NCI-H146 treated with DMSO at 0.1 percent for 48 hours (cell line): ENCODE data around the gene ACOT4.
"Not testable (repeated sequence)": the region's sequence is repeated elsewhere in the genome, so short reads cannot be mapped to it uniquely, and the experiment has no call there.

Experiments used
- DNase-seq: peaks from one replicate; lab custom pipeline; 2025; ENCODE audit not compliant: unreplicated experiment; lab: John Stamatoyannopoulos, UW

Gene ACOT4

GRCh38 chr14:73576391-73576790, 15.3 kb upstream of the ACOT4 start:
- no peak for DNase-seq

DNA sequence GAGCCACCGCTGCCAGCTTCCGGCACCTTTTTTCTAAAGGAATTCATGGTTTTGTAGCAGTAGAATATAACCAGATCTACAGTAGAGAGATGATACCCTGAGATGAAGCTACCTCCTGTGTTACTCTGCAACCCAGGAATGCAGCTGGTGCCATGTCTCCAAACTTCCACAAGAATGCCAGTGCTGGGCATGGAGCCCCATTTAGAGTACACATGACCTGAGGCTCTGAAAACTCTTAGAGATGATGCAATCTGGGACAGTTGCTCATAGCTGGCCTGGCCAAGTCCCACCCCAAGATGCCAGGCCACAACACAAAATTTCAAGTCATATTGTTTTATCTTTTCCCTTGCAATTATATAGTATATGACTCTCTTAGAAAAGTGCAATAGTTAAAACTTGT, 14.5 kb upstream of the ACOT4 start:
- DNase-seq, result not testable (repeated sequence)

DNA sequence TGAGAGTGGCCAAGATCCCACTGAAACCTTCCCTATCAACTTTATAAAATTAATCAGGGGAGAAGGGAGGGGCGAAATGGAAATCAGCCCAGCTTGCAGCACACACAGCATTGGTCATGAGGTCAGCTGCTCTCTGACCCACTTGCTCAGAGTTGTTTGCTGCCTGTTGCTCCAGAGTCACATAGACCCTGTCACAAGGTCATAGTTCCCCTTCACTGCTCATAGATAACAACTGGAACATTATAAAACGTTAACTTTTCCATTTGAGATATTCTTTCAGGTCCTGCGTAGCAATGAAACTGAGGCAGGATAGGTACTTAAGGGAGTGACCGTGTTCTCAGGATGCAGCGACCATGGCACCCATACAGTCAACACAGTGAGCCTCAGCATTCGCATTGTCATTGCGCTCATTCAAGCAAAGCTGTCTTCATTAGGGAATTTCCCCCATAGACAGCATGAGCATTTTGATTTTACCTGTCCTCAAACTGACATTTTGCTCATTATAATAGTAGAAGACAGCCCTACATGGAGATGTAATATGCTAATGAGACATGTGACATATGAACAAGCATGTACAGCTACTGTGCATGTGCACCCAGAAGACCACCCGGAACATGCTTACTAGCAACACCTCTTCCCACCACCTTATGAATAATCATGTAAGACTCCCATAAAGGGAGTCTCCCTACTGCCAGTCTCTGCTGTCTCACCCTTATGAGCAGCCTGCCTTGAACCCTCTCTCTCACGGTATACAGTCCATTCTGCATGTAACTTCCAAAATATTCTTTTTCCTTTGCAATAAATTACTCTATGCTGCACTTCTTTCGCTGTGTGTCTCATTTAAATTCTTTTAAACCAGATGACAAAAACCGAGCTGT, 9.3 kb upstream of the ACOT4 start:
- DNase-seq, result not testable (repeated sequence)

DNA sequence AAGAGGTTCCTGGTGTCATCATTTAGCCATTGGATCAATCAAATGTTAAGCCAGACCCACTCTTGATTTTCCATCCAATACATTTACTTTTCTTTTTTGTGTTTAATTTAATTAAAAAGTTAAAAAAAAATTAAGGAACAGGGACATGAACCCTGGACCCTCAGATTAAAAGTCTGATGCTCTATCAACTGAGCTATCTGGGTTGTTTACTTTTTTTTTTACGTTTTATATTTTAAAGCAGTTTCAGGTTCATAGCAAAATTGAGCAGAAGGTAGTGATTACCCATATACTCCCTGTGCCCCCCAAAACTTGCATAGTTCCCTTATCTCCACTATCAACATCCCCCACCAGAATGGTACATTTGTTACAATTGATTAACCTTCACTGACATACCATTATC, 3.0 kb upstream of the ACOT4 start:
- no peak for DNase-seq

- DNase-seq, result no peak
Measured at GRCh38 chr14:73589116-73589515, 2.6 kb upstream of the ACOT4 start.

DNA sequence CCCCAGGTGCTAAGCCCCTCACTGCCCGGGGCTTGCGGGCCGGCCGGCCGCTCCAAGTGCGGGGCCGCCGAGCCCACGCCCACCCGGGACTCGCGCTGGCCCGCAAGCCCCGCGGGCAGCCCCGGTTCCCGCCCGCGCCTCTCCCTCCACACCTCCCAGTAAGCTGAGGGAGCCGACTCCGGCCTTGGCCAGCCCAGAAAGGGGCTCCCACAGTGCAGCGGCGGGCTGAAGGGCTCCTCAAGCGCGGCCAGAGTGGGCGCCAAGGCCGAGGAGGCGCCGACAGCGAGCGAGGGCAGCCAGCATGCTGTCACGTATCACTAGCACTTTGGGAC, 1.0 kb upstream of the ACOT4 start:
- DNase-seq, result not testable (repeated sequence)

- no peak for DNase-seq
Measured at GRCh38 chr14:73594491-73594890, 2.8 kb downstream of the ACOT4 start.

DNA sequence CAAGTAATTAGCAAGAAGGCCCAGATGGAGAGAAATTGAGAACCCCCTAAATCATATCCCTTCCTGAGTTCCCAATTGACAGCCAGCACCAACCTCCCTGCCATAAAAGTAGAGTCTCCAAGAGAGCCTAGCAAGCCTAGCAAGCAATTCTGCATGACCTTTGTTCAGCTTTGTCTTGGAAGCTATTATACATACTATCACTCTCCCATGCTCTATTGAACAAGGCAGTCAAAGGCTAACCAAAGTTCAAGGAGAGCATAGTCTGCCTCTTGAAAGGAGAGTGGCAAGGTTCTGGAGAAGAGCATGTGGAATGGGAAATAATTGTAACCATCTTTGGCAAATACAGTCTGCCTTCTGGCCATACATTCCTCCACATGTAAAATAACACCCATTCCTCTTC, 7.8 kb downstream of the ACOT4 start:
- DNase-seq, result no peak

DNA sequence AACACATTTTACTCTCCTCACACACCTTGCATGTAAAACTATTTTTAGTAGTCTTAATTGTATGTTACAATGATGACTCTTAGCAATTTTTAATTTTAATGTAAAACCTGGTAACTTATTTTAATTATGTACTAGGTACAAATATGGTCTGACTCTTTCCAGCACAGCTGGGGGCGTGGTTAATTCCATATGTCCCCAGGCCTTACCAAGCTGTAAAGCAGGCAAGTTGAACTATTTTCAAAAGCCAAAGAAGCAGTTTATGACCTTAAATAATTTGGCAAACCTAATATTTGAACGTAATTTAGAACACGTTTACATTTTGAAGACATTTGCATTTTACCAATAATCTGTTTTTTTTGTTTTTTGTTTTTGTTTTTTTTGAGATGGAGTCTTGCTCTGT, 11.3 kb downstream of the ACOT4 start:
- DNase-seq, result no peak

- no peak for DNase-seq
Measured at GRCh38 chr14:73606271-73606670, 14.6 kb downstream of the ACOT4 start.

- DNase-seq, result no peak
Measured at GRCh38 chr14:73607241-73607640, 15.6 kb downstream of the ACOT4 start.

- DNase-seq, result no peak
Measured at GRCh38 chr14:73610687-73611086, 19.0 kb downstream of the ACOT4 start.

GRCh38 chr14:73612339-73613045, 20.8 kb downstream of the ACOT4 start, which contains the start of gene ACOT6:
Gene ACOT6 (plus strand): TSS chr14:73612517. CDS start chr14:73612572, 55 bp downstream.
- no peak for DNase-seq

DNA sequence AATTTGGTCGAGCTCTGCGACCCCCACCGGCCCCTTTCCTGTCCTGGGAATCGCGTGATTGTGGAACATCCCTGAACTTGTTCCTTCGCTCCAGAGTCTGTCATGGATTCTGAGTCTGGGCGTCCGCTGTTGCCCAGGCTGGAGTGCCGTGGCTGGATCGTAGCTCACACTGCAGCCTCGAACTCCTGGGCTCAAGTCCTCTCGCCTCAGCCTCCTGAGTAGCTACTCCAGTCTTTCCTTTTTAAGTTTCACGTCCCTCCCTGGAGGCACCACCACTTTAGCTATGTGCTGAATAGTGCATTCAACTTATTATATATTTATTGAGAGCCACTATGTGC, 21.3 kb downstream of the ACOT4 start:
- DNase-seq, result no peak

DNA sequence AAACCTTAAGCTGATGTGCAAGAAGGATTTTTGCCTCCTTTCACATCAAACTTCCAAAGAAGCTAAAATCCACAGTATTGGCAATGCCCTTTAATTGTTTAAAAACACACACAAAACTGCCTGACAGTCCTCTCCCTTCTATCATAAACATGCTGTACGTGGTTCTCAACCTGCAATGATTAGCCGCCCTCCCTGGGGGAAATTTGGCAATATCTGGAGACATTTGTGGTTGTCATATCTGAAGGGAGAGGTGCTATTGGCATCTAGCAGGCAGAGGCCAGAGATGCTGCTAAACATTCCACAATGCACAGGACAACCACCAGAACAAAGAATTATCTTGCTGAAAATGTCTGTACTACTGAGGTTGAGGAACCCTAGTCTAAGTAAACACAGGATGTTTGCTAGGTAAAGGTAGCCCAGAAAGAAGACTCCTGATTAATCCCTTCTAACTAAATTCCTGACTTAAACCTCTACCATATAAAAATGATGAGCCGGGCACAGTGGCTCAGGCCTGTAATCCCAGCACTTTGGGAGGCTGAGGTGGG, 21.8 kb downstream of the ACOT4 start:
- DNase-seq, result no peak

DNA sequence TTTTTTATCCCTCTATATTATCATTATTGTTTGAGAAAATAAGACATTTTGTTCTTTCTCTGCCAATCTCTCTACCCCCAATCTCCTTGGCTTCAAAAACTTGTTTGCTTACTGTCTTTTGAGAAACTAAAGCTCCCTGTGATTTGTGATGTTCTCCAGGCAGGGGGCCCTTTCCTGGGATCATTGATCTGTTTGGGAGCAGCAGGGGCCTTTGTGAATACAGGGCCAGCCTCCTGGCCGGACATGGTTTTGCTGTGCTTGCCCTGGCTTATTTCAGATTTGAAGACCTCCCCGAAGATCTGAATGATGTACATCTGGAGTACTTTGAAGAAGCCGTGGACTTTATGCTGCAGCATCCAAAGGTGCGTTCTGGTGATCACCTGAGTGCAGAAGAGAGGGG, 25.2 kb downstream of the ACOT4 start:
- DNase-seq, result peak; percentile 33

- DNase-seq, result no peak
Measured at GRCh38 chr14:73619524-73619923, 27.9 kb downstream of the ACOT4 start.

GRCh38 chr14:73620268-73620667, 28.6 kb downstream of the ACOT4 start:
- DNase-seq, result no peak

DNA sequence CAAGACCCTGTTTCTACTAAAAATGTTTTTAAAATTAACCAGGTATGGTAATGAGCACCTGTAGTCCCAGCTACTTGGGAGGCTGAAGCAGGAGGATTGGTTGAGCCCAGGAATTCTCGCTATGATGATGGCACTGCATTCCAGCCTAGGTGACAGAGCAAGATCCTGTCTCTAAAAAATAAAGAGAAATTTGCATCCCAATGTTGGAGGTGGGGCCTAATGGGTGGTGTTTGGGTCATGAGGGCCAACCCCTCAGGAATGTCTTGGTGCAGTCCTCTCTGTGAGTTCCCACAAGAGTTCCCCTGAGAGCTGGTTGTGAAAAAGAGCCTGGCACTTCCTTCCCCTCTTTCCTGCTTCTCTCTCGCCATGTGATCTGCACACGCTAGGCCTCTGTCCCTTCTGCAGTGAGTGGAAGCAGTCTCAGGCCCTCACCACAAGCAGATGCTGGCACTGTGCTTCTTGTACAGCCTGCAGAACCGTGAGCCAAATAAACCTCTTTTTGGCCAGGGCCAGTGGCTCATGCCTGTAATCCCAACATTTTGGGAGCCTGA, 31.9 kb downstream of the ACOT4 start:
- no peak for DNase-seq

GRCh38 chr14:73625706-73626105, 34.0 kb downstream of the ACOT4 start:
- DNase-seq, result no peak

DNA sequence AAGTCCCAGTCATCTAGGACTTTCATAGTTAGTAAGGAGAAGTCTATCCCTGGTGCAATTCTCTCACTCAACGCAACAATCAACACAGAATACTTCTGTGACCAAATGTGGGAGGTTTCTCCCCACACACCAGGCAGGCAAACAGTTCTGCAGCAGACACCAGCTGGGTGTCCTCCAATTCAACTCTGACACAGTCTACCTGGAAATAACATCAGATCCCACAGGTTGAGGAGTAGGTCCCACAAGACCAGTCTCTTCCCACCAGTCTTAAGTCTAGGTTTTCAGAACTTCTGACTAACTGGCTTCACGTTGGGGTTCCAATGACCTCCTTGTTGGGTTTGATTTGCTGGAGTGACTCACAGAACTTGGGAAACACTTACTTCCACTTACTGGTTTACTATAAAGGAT, 35.5 kb downstream of the ACOT4 start:
- no peak for DNase-seq
